T-helper 22 cell (primary cell): ENCODE data around the gene TENT4B.
"Not testable (repeated sequence)": the region's sequence is repeated elsewhere in the genome, so short reads cannot be mapped to it uniquely, and the experiment has no call there.

Experiments
- DNase-seq: peaks from one replicate; pipeline ENCODE4 v3.0.0-alpha.2; 2020; ENCODE audit warnings: low read depth

The TENT4B gene

DNA sequence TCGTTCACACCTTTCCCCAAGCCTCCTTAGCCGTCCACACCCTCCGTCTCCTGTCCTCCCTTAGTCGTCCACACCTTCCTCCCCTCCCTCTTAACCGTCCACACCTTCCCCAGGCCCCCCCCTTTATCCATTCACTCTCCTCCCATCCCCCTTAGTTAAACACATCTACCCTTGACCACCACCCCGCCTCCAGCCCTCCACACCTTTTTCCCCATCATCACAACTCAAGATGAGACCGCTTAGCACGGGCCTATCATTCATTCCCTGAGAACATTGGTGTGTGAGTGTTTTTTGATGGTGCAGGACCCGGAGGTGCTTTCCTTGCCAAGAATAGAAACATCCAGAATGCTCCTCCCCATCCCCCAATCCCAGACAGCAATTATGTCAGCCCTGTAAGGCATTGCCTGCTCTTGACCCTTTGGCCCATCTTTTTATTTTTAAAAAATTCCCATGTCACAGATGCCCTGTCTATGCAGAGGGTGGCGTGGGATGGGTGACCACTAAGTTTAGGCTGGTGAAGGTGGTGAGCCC is 1.4 kb downstream of the TENT4B start:
- DNase-seq, result no peak

DNA sequence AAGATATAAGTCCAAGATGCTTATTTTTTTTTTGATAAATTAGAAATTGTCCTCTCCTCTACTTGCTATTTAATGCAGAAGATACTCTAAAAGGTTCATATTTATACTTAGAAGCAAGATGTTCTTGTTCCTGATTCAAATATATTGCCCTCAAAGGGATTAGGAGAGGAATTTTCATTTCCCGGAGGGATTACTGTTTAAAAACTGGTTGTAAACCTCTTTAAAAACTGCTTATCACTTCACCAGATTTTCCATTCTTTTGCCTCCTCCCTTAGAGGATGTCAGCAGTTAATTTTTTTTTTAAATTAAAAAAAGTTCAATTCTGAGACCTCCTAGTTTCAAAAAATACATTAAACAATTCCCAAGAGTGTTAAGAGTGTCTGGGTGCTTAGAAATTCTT is 2.8 kb downstream of the TENT4B start:
- DNase-seq, result no peak

DNA sequence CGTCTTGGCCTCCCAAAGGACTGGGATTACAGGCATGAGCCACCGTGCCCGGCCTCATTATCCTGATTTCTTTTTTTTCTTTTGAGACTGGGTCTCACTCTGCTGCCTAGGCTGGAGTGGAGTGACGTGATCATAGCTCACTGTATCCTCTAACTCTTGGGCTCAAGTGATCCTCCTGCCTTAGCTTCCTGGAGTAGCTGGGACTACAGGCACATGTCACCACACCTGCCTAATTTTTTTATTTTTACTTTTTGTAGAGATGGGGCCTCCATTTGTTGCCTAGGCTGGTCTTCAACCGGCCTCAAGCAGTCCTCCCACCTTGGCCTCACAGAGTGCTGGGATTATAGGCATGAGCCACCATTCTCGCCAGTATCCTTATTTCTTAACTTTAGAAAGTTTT is 3.5 kb downstream of the TENT4B start:
- no peak for DNase-seq

DNA sequence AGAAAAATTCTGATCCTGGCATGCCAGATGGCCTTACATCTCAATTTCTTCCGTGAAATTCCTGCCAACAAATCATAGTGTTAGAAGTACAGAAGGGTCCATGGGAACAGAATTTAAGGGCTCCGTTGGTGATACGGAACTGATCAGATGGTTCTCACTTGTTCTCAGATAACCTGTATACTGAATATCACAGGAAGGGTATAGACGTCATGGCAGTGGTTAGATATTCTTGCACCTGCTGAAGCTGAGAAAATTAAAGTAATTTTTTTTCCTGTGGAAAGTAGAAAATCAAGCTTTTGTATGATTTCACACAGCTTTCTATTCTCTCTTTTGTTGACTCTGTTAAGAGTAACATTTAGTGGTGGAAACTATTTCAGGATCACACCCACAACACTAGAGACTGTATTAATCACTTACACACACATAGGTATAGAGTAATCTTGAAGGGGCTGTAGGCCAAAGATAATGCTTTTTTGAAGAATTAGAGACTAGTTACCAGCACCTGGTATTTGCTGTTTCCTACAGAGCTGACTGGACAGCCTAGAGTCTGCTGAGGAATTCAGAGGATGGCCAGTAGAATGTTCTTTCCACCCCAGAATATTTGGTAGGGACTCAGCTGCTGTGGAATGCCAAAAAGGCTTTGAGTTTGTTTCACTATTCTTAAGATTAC is 7.5 kb downstream of the TENT4B start:
- DNase-seq, result no peak

DNA sequence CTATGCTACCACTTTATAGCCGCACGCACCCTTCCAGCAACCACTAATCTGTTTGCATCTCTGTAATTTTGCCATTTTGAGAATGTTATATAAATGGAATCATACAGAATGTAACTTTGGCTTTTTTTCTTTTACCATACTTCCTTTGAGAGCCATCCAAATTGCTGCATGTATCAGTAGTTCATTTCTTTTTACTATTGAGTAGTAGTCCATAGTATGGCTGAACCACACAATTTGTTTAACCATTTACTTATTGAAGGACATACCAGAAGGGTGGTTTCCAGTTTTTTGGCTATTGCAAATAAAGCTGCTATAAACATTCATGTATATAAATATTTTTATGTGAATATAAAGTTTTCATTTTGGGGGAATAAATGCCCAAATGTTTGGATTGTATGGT is 8.8 kb downstream of the TENT4B start:
- no peak for DNase-seq

DNA sequence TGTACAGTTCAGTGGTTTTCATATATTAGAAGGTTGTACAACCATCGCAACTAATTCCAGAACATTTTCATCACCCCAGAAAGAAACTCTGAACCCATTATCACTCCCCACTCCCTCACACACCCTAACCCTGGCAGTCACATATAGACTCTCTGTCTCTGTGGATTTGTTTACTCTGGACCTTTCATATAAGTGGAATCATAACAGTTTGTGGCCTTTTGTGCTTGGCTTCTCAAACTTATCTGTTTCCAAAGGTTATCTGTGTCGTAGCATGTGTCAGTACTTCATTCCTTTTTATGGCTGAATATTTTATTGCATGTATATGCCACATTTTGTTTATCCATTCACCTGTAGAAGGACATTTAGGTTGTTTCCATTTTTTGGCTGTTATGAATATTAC is 12.4 kb downstream of the TENT4B start:
- no peak for DNase-seq

DNA sequence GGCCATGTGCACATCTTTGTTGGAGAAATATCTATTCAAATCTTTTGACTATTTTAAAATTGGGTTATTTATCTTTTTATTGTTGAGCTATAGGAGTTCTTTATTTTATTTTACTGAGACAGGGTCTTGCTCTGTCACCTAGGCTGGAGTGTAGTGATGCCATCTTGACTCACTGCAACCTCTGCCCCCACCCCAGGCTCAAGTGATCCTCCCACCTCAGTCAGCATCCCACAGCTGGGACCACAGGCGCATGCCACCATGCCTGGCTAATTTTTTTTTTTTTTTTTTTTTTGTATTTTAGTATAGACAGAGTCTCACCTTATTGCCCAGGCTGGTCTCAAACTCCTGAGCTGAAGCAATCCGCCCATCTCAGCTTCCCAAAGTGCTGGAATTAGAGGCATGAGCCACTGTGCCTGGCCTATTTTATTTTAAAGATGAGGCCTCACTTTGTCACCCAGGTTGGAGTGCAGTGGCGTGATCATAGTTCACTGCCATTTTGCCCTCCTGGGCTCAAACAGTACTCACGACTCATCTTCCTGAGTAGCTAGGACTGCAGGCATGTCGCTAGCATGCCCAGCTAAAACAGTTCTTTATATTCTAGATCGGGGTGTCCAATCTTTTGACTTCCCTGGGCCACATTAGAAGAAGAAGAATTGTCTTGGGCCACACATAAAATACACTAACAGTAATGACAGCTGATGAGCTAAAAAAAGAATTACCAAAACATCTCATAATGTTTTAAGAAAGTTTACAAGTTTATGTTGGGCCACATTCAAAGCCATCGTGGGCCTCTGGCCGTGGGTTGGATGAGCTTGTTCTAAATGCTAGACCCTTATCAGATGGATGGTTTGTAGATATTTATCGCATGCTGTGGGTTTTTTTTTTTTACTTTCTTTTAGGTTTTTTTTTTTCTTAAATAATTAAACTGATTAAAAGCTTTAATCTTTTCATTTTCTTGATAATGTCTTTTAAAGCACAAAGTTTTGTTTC is 13.7 kb downstream of the TENT4B start:
- no peak for DNase-seq

DNA sequence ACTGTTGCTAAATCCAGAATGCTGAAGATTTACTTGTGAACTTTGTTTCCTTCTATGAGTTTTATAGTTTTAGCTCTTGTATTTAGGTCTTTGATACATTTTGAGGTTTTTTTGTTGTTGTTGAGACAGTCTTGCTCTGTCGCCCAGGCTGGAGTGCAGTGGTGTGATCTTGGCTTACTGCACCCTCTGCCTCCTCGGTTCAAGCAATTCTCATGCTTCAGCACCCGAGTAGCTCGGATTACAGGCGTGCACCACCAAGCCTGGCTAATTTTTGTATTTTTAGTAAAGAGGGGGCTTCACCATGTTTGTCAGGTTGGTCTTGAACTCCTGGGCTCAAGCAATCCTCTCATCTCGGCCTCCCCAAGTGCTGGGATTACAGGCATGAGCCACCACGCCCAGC is 14.4 kb downstream of the TENT4B start:
- no peak for DNase-seq

DNA sequence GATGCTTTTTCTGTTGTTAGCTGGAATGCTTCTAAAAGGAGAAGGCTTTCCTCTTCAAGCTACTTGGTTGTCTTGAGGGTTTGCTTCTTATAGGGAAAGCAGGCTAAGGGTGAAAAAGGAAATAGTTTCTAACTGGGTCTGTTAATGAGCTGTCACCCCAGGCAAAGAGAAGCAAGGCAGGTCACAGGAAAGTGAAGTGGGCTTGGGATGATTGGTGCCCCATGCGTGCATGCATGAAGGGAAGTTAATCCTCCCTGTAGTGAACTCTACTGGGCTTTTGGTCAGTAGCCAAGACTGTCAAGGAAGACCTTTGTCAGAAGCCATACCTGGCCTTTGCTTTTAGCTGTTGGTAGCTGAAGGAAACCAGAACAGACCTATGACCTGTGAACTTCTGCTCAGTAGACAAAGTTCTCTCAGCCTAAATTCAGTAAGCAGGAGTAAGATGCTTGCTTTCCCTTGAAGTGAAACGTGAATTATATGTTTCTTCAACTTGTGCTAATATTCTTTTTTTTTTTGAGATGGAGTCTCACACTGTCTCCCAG is 16.5 kb downstream of the TENT4B start:
- no peak for DNase-seq

DNA sequence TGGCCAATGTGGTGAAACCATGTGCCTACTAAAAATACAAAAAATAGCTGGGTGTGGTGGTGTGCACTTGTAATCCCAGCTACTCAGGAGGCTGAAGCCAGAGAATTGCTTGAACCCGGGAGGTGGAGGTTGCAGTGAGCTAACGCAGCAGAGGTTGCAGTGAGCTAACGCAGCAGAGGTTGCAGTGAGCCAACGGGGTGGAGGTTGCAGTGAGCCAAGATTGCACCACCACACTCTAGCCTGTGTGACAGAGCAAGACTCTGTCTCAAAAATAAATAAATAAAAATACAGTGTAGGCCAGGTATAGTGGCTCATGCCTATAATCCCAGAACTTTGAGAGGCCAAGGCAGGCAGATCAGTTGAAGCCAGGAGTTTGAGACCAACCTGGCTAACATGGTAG is 18.7 kb downstream of the TENT4B start:
- DNase-seq, result not testable (repeated sequence)

DNA sequence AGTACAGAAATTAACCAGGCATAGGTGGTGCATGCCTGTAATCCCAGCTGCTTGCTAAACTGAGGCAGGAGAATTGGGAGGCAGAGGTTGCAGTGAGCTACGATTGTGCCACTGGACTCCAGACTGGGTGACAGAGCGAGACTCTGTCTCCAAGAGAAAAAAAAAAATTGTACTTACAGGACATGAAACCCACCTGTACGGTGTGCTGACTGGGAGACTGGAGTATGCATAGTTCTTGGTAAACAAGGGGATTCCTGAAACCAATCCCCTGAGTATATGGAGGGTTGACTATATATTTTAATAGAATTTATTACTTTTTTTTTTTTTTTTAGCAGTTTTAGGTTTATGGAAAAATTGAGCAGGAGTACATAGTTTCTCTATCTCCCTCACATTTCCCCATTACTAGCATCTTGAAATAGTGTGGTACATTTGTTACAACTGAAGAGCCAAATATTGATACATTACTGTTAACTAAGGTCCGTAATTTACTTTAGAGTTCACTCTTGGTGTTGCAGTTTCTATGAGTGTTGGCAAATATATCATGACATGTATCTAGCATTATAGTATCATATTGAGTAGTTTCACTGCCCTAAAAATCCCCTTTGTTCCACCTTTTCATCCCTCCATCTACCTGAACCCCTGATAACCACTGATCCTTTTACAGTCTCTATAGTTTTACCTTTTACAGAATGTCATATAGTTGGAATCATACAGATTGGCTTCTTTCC is 19.3 kb downstream of the TENT4B start:
- DNase-seq, result no peak

DNA sequence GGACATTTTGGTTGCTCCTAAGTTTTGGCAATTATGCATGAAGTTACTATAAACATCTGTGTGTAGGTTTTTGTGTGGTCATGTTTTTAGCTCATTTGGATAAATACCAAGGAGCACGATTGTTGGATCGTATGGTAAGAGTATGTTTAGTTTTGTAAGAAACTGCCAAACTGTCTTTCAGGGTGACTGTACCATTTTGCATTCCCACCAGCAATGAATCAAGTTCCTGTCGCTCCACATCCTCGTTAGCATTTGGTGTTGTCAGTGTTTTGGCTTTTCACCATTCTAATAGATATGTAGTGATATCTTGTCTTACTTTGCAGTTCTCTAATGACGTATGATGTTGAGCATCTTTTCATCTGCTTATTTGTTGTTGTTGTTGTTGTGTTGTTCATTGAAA is 20.2 kb downstream of the TENT4B start:
- DNase-seq, result no peak

DNA sequence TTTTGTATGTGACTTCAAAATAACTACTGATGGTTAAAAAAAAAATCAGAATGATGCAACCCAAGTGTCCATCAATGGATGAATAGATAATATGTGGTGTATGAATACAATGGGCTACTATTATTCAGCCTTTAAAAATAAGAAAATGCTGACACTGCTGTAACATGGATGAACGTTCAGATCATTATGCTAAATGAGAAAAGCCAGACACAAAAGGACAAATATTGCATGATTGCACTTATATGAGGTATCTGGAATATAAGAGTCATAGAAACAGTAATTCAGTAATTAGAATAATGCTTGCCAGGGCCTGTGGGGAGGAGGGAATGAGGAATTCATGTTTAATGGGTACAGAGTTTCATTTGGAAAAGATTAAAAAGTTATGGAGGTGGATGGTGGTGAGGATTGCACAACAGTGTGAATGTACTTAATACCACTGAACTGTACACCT is 25.4 kb downstream of the TENT4B start:
- DNase-seq, result no peak

DNA sequence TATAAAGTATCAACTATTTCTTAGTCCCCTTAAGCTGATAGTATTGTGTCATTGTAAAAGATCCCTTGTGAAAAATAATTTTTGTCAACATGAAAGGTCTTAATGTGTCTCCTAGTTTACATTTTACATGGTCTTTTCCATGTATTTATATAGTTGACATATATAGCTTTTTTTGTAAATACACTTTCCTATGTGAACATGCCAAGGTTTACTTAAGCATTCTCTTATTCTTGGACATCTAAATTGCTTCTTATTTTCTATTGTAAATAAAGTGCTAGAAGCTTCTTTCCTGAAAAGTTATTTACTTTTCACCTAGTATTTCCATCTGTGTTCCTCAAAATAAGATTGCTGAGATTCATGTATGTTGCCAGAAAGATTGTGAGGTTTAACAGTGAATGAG is 29.3 kb downstream of the TENT4B start:
- no peak for DNase-seq

DNA sequence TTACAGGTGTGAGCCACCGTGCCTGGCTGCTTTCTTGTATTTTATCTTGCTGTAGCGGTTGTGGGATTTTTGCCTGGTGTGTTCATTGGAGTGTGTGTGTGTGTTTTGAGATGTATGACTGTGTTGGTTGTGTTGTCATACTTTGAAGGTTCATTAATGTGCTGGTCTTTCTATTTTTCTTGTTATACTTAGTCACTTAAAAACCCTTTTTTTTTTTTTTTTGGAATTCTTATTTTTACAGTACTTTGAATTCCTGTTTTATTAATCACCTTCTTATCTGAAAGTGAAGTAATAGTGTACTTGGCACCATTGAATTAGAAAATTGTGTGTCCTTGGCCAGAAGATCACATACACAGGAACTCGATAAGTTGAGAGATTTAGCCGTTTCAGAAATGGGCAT is 30.2 kb downstream of the TENT4B start:
- no peak for DNase-seq

DNA sequence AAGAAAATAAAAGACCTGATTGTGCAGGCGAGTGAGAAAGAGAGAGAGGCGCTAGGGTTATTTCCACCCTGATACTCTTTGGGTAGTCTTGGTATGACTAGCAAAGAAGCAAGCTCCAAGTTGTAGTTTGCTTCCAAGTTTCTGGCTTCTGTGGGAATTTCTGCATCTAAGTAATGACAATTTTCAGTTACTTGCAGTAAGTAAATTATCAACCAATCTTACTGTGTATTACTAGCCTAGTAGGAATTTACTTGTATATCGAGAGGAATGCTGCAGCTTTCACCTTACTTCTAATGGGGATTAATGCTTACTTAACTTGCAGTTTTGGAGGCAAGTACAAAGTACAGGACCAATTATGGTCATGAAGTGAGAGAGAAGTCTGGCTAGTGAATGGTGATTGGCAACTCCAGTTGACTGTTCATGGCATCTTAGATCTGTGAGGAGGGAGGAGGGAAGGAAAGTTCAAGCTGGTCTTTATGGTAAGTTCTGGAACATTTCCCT is 31.9 kb downstream of the TENT4B start:
- no peak for DNase-seq

DNA sequence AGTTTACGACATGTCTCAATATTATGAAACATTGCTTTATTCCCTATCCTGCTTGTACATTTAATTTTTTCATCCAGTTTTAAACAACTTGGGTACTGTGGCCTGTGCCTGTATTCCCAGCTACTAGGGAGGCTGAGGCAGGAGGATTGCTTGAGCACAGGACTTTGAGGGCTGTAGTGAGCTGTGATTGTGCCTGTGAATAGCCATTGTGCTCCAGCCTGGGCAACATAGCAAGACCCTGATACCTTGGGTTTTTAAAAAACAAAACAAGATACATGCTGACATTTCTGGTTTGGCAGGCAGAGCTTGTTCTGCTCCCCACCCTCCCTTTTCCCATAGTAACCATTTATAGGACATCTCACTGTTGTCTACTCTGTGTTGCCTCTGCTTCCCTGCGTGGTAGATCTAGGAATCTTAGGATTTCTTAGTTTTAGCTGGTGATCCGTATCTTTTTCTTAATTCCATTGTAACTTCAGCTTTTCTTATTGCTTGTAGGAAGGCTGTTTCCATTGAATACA is 35.6 kb downstream of the TENT4B start:
- no peak for DNase-seq

DNA sequence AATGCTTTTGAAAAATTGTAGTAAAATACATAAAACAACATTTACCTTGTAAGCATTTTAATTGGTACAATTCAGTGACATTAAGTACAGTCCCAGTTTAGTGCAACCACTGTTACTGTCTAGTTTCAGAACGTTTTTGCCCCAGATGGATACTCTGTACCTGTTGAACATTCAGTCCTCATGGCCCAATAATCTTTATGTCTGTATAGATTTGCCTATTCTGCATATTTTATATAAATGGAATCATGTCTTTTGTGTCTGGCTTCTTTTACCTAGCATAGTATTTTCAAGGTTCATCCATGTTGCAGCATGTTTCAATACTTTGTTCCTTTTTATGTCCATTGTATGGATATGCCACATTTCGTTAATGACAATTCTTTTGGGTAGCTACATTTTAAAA is 37.2 kb downstream of the TENT4B start:
- no peak for DNase-seq

DNA sequence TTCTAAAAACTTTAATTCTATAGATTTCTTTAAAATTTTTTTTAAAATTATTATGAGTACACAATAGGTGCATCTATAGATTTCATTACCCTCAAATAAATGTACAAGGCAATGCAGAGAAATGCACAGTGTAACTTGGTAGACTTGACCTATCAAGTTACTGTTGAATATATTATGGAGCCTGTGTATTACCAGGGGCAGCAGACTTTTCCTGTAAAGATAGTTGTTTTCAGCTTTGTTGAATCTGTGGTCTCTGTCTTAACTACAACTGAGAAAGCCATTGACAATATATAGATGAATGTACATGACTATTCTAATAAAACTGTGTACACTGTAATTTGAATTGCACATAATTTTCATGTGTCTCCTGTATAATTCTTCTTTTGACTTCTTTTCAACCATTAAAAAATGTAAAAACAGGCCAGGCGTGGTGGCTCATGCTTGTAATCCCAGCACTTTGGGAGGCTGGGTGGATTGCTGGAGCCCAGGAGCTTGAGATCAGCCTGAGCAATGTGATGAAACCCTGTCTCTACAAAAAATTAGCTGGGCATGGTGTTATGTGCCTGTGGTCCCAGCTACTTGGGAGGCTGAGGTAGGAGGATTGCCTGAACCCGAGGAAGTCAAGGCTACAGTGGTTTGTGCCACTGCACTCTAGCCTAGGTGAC is 39.4 kb downstream of the TENT4B start:
- DNase-seq, result no peak

DNA sequence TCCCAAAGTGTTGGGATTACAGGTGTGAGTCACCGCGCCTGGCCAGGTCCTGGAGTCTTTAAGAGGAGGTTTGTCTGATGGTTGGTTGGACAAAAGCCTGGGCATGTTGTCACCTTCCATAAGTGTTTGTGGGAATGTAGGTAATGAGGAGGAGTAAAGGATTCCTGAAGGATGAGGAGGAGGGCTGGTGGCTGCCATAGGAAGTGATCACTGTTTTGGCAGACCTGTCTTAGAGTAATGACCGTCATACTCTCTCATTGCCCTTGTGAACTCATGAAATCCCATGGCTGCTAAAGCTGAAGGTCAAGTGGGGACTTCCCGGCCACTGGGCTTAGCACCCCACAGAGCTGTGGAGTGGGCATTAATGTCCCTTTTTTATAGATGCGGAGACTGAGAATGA is 40.5 kb downstream of the TENT4B start:
- DNase-seq, result no peak

DNA sequence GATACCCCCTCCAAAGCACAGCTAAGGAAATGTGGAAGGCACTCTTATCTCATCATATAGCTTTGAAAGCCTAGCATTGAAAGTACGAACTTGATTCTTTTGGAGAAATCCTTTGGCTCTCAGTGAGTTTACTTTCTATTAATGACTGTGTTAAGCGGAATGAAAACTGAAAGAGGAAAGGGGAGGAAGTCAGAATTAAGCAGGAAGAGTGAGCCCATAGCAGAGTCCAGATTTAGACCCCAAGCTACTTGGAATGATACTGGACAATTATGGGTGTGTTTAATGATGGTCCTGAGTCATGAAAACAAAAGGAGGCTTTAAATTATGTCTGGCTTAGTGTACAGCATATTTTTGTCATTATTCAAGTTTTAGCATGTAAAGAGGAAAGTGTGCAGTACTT is 42.2 kb downstream of the TENT4B start:
- DNase-seq, result no peak
